BJ (cell line): ENCODE measurements around the gene SOWAHA. TPM values are rescaled to one million over a fixed set of nuclear protein-coding genes. Genes with fewer than 3 reads are reported as not detected.

Experiments used
- CTCF ChIA-PET: fragments of 350-600 bp; formaldehyde crosslinking; extraction: SDS; loops from one replicate; lab custom pipeline; 2021; ENCODE audit warnings: antibody characterized with exemption, inconsistent platforms; lab: Yijun Ruan, JAX
- POLR2A ChIA-PET: fragments of 300-600 bp; sonication (Branson Sonifier 250); formaldehyde crosslinking; extraction: SDS; loops from one replicate; lab custom pipeline; 2021; ENCODE audit warnings: antibody characterized with exemption; lab: Charles Lee
- DNase-seq: peaks from one replicate; pipeline ENCODE4 v3.0.0-alpha.2; 2011; ENCODE audit warnings: low read depth
- H3K27me3 ChIP-seq: 2 replicates; pipeline ENCODE4 v1.6.0; 2011; ENCODE audit warnings: low read length; ENCODE audit not compliant: control insufficient read depth, insufficient read depth
- H3K36me3 ChIP-seq: 2 replicates; pipeline ENCODE4 v1.5.1; 2011; ENCODE audit warnings: low read length; ENCODE audit not compliant: control insufficient read depth, insufficient read depth
- H3K4me3 ChIP-seq: 2 replicates; pipeline ENCODE4 v1.5.1; 2011; ENCODE audit warnings: low read depth, mild to moderate bottlenecking, control low read depth, low read length
- polyA plus RNA-seq: library from polyadenylated mRNA; depleted of rRNA; stranded (reverse); fragments of >200 nt; gene quantifications from 2 replicates; pipeline ENCODE4 v1.2.3, GENCODE V29; 2011; rRNA removed
- small RNA-seq: library from RNA; depleted of rRNA; stranded (forward); fragments of <200 nt; gene quantifications from one replicate; pipeline ENCODE3, GENCODE V24; 2012; ENCODE audit warnings: low replicate concordance, low read depth; ENCODE audit not compliant: insufficient read length
- TF ChIP-seq, protein P1 (sequence below): IDR thresholded peaks from 2 replicates; pipeline ENCODE4 v1.5.1; 2011; ENCODE audit warnings: low read depth, mild to moderate bottlenecking, control low read depth, inconsistent platforms, low read length, moderate library complexity; ENCODE audit not compliant: insufficient read depth

The SOWAHA gene
- polyA plus RNA-seq, 1 experiment = not detected

DNA sequence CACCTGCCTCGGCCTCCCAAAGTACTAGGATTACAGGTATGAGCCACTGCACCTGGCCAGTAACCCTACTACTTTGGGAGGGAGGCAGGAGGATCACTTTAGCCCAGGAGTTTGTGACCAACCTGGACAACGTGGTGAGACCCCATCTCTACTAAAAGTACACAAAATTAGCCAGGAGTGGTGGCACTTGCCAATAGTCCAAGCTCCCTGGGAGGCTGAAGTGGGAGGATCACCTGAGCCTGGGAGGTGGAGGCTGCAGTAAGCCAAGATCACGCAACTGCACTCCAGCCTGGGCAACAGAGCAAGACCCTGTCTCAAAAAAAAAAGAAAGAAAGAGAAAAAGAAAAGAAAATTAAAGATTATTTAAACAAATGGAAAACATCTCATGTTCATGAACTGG, 42.9 kb downstream of the SOWAHA start:
- Histone ChIP-seq H3K27me3 (no peaks in the 10 kb centered on the region), H3K4me3 (no peak overlapping the region), H3K36me3 (no peaks in the 10 kb centered on the region)
- no peak for DNase-seq
- ChIA-PET POLR2A (no interaction called here), CTCF (interaction anchor here (3.7 kb wide), 1 partner anchor 10 kb away, joined by 15 read pairs; the partner anchor contains the start of genes GDF9 and UQCRQ)
- TF ChIP-seq, protein P1, sequence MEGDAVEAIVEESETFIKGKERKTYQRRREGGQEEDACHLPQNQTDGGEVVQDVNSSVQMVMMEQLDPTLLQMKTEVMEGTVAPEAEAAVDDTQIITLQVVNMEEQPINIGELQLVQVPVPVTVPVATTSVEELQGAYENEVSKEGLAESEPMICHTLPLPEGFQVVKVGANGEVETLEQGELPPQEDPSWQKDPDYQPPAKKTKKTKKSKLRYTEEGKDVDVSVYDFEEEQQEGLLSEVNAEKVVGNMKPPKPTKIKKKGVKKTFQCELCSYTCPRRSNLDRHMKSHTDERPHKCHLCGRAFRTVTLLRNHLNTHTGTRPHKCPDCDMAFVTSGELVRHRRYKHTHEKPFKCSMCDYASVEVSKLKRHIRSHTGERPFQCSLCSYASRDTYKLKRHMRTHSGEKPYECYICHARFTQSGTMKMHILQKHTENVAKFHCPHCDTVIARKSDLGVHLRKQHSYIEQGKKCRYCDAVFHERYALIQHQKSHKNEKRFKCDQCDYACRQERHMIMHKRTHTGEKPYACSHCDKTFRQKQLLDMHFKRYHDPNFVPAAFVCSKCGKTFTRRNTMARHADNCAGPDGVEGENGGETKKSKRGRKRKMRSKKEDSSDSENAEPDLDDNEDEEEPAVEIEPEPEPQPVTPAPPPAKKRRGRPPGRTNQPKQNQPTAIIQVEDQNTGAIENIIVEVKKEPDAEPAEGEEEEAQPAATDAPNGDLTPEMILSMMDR = no peak

DNA sequence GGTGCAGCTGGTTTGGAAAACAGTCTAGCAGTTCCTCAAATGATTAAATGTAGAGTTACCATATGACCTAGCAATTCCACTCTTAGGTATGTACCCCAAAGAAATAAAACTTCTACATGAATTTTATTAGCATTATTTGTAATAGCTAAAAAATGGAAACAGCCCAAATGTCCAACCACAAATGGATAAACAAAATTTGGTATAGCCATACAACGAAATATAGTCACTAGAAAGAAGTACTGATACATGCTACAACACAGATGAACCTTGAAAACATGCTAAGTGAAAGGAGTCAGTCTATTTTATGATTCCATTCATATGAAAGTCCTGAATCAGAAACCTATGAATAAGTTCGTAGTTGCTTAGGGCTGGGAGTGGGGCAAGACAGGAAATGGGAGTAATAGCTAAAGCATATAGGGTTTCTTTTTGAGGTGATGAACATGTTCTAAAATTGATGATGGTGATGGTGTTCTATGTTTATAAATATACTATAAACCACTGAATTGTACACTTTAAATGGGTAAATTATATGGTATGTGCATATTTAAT, 46.9 kb downstream of the SOWAHA start:
- CTCF ChIA-PET = interaction anchor here (1.6 to 11.5 kb wide), 2 partner anchors 10 to 30 kb away, joined by 5 to 71 read pairs; partner anchors contain the start of gene SHROOM1
- POLR2A ChIA-PET = no interaction called here
- Histone ChIP-seq H3K36me3 (no peaks in the 10 kb centered on the region), H3K27me3 (no peaks in the 10 kb centered on the region; the same call in 1 of the 2 replicates), H3K4me3 (no peak overlapping the region)
- TF ChIP-seq, protein P1 = no peak
- DNase-seq = no peak

- TF ChIP-seq, protein P1 = no peak
- Histone ChIP-seq H3K4me3 (no peak overlapping the region), H3K27me3 (no peaks in the 10 kb centered on the region; the same call in 1 of the 2 replicates), H3K36me3 (no peaks in the 10 kb centered on the region)
- ChIA-PET CTCF (interaction anchor here (1.0 to 11.5 kb wide), 4 partner anchors 14 to 40 kb away, joined by 3 to 71 read pairs (median 6); partner anchors contain the start of gene SHROOM1), POLR2A (no interaction called here)
- no peak for DNase-seq
Measured at GRCh38 chr5:132860742-132861141, 47.6 kb downstream of the SOWAHA start.

DNA sequence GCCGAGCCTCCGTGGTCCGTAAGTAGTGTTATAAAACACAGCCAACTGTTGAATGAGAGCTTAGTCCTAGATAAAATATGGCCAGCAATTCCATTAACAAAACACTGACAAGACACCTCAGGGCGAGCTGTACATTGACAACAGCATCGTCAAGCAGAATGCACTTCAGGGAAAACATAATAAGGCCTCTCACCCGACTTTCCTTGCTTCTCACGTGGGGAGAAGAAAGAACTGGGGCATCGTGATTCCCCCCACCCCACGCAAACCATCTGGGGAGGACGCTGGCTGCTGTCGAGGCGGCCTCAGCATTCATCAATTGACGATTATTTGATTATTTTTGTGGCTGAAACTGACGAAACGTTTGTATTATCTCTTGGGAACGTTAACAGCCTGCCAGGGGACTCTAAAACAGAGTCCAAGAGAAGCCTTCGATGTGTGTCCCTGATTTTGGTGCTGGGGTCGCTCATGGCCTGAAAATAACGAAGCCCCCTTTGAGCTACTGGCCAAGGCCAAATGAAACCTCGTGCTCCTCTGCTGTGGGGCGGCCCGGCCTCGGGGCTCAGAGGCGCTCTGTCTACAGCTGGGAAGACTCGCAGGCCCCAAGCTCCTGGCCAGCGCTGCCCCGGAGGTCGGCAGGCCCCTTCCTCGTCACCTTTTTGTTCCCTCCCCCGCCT, 52.7 kb downstream of the SOWAHA start:
- no peak for DNase-seq
- Histone ChIP-seq H3K36me3 (peaks cover 5% of the 10 kb centered on the region; the same call in 1 of the 2 replicates), H3K4me3 (peak overlapping the region; percentile 79), H3K27me3 (no peaks in the 10 kb centered on the region; the same call in 1 of the 2 replicates)
- CTCF ChIA-PET = interaction anchor here (1.1 to 11.5 kb wide), 7 partner anchors 12 to 119 kb away, joined by 3 to 71 read pairs (median 12); partner anchors contain the start of genes CCNI2 and SHROOM1
- POLR2A ChIA-PET = no interaction called here
- TF ChIP-seq, protein P1 = no peak

Small RNA genes within 50 kb of the gene (small RNA-seq; reads per million reads assigned to genes)
- gene RNA5SP192 = not detected

Other genes with a start within 250 kb of the SOWAHA start
- gene IL13, start 155.1 kb upstream of the SOWAHA start, polyA plus RNA-seq = not detected in 2 replicates
- gene IL4, start 139.3 kb upstream of the SOWAHA start, polyA plus RNA-seq = not detected in 2 replicates
- 2.9 and 6.1 TPM in 2 replicates for gene KIF3A, start 75.8 kb upstream of the SOWAHA start, polyA plus RNA-seq
- 0.15 TPM in 1 of 2 replicates, not detected in the other for gene CCNI2, start 65.9 kb upstream of the SOWAHA start, polyA plus RNA-seq
- 53.2 and 67.8 TPM in 2 replicates for gene SEPTIN8, start 36.1 kb upstream of the SOWAHA start, polyA plus RNA-seq
- 6.4 and 8.5 TPM in 2 replicates for gene SHROOM1, start 17.3 kb downstream of the SOWAHA start, polyA plus RNA-seq
- gene GDF9, start 53.2 kb downstream of the SOWAHA start, polyA plus RNA-seq = 0.15 and 0.20 TPM in 2 replicates
- 289 and 292 TPM in 2 replicates for gene UQCRQ, start 53.3 kb downstream of the SOWAHA start, polyA plus RNA-seq
- 0.31 and 0.70 TPM in 2 replicates for gene LEAP2, start 60.4 kb downstream of the SOWAHA start, polyA plus RNA-seq
- 42.5 and 44.2 TPM in 2 replicates for gene AFF4, start 150.3 kb downstream of the SOWAHA start, polyA plus RNA-seq
- 21.1 TPM in 2 replicates for gene ZCCHC10, start 213.2 kb downstream of the SOWAHA start, polyA plus RNA-seq
- 16.8 and 37.5 TPM in 2 replicates for gene HSPA4, start 238.7 kb downstream of the SOWAHA start, polyA plus RNA-seq